ENCODE data around the gene SLC30A10. TPM values are rescaled to one million over a fixed set of nuclear protein-coding genes. Genes with fewer than 3 reads are reported as not detected.
"Not testable (repeated sequence)": the region's sequence is repeated elsewhere in the genome, so short reads cannot be mapped to it uniquely, and the experiment has no call there.

The SLC30A10 gene
- total RNA-seq, 6 donors from 2014 or later: not detected

- TF ChIP-seq POLR2A (IDR thresholded peaks at IDR 0.05) (no peak), POLR2AphosphoS5 (IDR thresholded peaks at IDR 0.05) (no peak), EP300 (IDR thresholded peaks at IDR 0.05) (no peak)
- TF ChIP-seq, protein P1, sequence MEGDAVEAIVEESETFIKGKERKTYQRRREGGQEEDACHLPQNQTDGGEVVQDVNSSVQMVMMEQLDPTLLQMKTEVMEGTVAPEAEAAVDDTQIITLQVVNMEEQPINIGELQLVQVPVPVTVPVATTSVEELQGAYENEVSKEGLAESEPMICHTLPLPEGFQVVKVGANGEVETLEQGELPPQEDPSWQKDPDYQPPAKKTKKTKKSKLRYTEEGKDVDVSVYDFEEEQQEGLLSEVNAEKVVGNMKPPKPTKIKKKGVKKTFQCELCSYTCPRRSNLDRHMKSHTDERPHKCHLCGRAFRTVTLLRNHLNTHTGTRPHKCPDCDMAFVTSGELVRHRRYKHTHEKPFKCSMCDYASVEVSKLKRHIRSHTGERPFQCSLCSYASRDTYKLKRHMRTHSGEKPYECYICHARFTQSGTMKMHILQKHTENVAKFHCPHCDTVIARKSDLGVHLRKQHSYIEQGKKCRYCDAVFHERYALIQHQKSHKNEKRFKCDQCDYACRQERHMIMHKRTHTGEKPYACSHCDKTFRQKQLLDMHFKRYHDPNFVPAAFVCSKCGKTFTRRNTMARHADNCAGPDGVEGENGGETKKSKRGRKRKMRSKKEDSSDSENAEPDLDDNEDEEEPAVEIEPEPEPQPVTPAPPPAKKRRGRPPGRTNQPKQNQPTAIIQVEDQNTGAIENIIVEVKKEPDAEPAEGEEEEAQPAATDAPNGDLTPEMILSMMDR (IDR thresholded peaks at IDR 0.05): no peak
- H3K4me3 ChIP-seq: no peak overlapping the region
- no peak overlapping the region for H3K27ac ChIP-seq
- WGBS, 2 donors: 87 to 91% methylated on average over 4 of the region's 4 CpGs
- H3K27me3 ChIP-seq: no peaks in the 10 kb centered on the region
- H3K36me3 ChIP-seq: no peaks in the 10 kb centered on the region
- no peaks in the 10 kb centered on the region for H3K9me3 ChIP-seq
- H3K4me1 ChIP-seq: no peaks in the 10 kb centered on the region
- no peak for DNase-seq
- ATAC-seq (ENCODE audit: low FRiP score in 2 of 2): no peak
Measured at GRCh38 chr1:219902951-219903350, 25.4 kb downstream of the SLC30A10 start.

GRCh38 chr1:219900882-219901281 is 27.5 kb downstream of the SLC30A10 start:
- DNase-seq: no peak
- Histone ChIP-seq H3K4me3 (no peak overlapping the region), H3K9me3 (no peaks in the 10 kb centered on the region), H3K27me3 (no peaks in the 10 kb centered on the region), H3K4me1 (no peaks in the 10 kb centered on the region), H3K36me3 (no peaks in the 10 kb centered on the region), H3K27ac (no peak overlapping the region)
- ATAC-seq (ENCODE audit: low FRiP score in 2 of 2): no peak
- WGBS, 2 donors: no CpG with 5 or more reads among the region's 1 CpG
- no peak for TF ChIP-seq POLR2A (IDR thresholded peaks at IDR 0.05)
- TF ChIP-seq POLR2AphosphoS5 (IDR thresholded peaks at IDR 0.05): no peak
- no peak for TF ChIP-seq EP300 (IDR thresholded peaks at IDR 0.05)
- TF ChIP-seq, protein P1 (IDR thresholded peaks at IDR 0.05): no peak

DNA sequence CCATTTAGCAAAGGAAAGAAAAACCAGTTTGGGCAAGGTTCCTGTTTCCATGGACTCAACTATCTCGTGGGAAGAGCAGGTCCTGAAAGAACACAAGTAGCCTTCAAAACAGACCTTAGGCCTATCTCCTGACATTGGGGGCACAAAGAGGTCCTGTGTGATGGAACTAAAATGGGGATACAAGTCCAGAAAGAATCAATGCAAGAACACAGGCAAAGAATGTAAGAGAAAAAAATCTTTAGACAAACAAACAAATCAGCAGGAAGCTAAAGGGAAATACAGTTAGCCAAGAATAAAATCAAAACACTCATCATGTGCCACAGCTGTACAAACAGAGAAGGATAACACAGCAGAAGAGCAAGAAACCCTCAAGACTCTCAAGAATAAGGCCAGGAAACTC is 28.2 kb downstream of the SLC30A10 start:
- no peaks in the 10 kb centered on the region for H3K36me3 ChIP-seq
- DNase-seq: no peak
- no peak for ATAC-seq (ENCODE audit: low FRiP score in 2 of 2)
- no peak for TF ChIP-seq POLR2AphosphoS5 (IDR thresholded peaks at IDR 0.05)
- TF ChIP-seq EP300 (IDR thresholded peaks at IDR 0.05): no peak
- TF ChIP-seq POLR2A (IDR thresholded peaks at IDR 0.05): no peak
- TF ChIP-seq, protein P1 (IDR thresholded peaks at IDR 0.05): no peak
- no peak overlapping the region for H3K4me3 ChIP-seq
- no peaks in the 10 kb centered on the region for H3K9me3 ChIP-seq
- WGBS, 2 donors: 44 to 64% methylated on average over 1 of the region's 1 CpG
- no peak overlapping the region for H3K27ac ChIP-seq
- H3K4me1 ChIP-seq: no peaks in the 10 kb centered on the region
- no peaks in the 10 kb centered on the region for H3K27me3 ChIP-seq

DNA sequence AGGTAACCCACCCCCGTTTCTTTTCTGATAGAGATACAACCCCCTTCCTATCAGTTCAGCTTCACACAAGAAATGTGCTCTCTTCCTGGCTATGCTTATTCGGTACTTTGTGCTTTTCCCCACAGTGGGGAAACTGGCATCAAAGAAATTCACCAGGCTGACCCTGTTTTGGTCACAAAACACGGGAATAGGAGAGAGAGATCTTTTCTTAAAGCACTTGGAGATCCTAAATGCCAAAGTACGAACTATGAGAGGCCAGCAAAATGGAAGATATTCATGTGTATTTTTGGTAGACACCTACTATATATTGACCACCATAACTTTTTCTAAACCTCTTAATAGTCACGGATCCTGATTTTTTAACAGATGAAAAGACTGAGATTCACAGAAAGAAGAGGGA is 30.0 kb downstream of the SLC30A10 start:
- no peaks in the 10 kb centered on the region for H3K27me3 ChIP-seq
- TF ChIP-seq POLR2A (IDR thresholded peaks at IDR 0.05) (no peak), POLR2AphosphoS5 (IDR thresholded peaks at IDR 0.05) (no peak), EP300 (IDR thresholded peaks at IDR 0.05) (no peak)
- TF ChIP-seq, protein P1 (IDR thresholded peaks at IDR 0.05): no peak
- WGBS, 2 donors: 87 to 93% methylated on average over 5 of the region's 5 CpGs
- H3K9me3 ChIP-seq: no peaks in the 10 kb centered on the region
- no peak overlapping the region for H3K4me3 ChIP-seq
- DNase-seq (no peak), ATAC-seq (ENCODE audit: low FRiP score in 2 of 2) (no peak)
- no peaks in the 10 kb centered on the region for H3K4me1 ChIP-seq
- no peaks in the 10 kb centered on the region for H3K36me3 ChIP-seq
- no peak overlapping the region for H3K27ac ChIP-seq

- Histone ChIP-seq H3K9me3 (no peaks in the 10 kb centered on the region), H3K4me3 (no peak overlapping the region), H3K27ac (no peak overlapping the region), H3K27me3 (no peaks in the 10 kb centered on the region), H3K36me3 (no peaks in the 10 kb centered on the region), H3K4me1 (no peaks in the 10 kb centered on the region)
- no peak for DNase-seq
- TF ChIP-seq POLR2AphosphoS5 (IDR thresholded peaks at IDR 0.05) (no peak), POLR2A (IDR thresholded peaks at IDR 0.05) (no peak), EP300 (IDR thresholded peaks at IDR 0.05) (no peak)
- TF ChIP-seq, protein P1 (IDR thresholded peaks at IDR 0.05): no peak
- no peak for ATAC-seq (ENCODE audit: low FRiP score in 2 of 2)
- 63 to 74% methylated on average over 5 of the region's 5 CpGs for WGBS, 2 donors
Measured at GRCh38 chr1:219897914-219898313, 30.4 kb downstream of the SLC30A10 start.

GRCh38 chr1:219892271-219892670 is 36.1 kb downstream of the SLC30A10 start:
- H3K4me3 ChIP-seq; H3K36me3 ChIP-seq; ATAC-seq (ENCODE audit: low FRiP score in 2 of 2); H3K9me3 ChIP-seq; H3K27me3 ChIP-seq; DNase-seq; H3K27ac ChIP-seq; H3K4me1 ChIP-seq: not testable (repeated sequence)
- WGBS, 2 donors: 94 to 100% methylated on average over 1 of the region's 1 CpG

DNA sequence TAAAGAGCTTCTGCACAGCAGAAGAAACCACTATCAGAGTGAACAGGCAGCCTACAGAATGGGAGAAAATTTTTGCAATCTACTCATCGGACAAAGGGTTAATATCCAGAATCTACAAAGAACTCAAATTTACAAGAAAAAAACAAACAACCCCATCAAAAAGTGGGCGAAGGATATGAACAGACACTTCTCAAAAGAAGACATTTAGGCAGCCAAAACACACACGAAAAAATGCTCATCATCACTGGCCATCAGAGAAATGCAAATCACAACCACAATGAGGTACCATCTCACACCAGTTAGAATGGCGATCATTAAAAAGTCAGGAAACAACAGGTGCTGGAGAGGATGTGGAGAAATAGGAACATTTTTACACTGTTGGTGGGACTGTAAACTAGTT is 36.5 kb downstream of the SLC30A10 start:
- H3K9me3 ChIP-seq; H3K27me3 ChIP-seq; H3K36me3 ChIP-seq; H3K27ac ChIP-seq; H3K4me1 ChIP-seq; DNase-seq; ATAC-seq (ENCODE audit: low FRiP score in 2 of 2); H3K4me3 ChIP-seq: not testable (repeated sequence)
- WGBS, 2 donors: 79 to 93% methylated on average over 4 of the region's 4 CpGs

GRCh38 chr1:219888667-219889066 is 39.7 kb downstream of the SLC30A10 start:
- not testable (repeated sequence) for H3K4me1 ChIP-seq; DNase-seq; H3K36me3 ChIP-seq; H3K9me3 ChIP-seq; H3K27me3 ChIP-seq; H3K27ac ChIP-seq; ATAC-seq (ENCODE audit: low FRiP score in 2 of 2); H3K4me3 ChIP-seq
- 80 to 89% methylated on average over 4 of the region's 4 CpGs for WGBS, 2 donors

All from upper lobe of left lung (tissue), 6 donors.